GM21528 (cell line): ENCODE results near the gene PIK3CD.
"Not testable (repeated sequence)": the region's sequence is repeated elsewhere in the genome, so short reads cannot be mapped to it uniquely, and the experiment has no call there.

Experiments used
- ATAC-seq: cut with Tn5 transposase; IDR thresholded peaks from one replicate; pipeline ENCODE4 v1.9.1; 2021; ENCODE audit warnings: mild to moderate bottlenecking, moderate library complexity; ENCODE audit not compliant: unreplicated experiment, low FRiP score

Gene PIK3CD

GRCh38 chr1:9730096-9730901 is 78.8 kb downstream of the PIK3CD start:
- no peak for ATAC-seq

DNA sequence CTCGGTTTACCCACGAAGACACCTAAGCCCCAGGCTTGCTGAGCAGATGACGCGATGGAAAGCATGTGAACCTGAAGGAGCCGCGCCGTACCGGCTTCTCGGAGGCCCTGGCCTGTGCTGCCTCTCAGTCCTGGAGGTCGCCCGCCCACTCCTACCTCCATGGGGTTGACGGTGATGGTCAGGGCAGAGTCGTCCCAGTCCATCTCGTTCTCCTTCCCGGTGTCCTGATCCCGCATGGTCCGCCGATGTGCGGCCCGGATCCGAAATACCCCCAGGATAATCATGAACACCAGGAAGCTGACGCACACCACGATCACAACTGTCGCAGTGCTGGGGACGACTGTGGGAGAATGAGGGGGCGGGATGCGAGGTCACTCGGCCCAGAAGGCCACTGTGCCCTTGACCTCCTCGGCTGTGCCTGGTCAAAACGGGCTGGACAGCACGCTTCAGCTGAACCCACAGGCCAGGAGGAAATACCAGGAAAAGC is 79.6 kb downstream of the PIK3CD start:
- no peak for ATAC-seq

DNA sequence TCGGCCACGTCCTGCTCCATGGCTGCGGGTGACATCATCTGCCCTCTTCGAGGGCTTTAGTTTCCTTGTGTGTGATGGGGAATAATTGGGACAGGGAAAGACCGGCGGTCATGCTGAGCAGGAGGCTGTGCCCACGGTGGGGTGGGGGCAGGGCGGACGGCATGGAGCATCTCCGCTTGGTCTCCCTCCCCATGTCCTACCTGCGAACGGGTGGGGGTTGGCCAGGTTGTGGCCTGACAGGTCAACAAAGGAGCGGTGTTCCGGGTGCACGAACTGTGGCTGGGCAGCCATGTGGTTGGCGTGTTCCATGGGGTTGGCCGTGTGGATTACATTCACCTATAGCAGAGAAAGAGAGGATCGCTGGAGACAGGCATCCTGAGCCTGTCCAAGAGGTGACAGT is 80.0 kb downstream of the PIK3CD start:
- no peak for ATAC-seq

DNA sequence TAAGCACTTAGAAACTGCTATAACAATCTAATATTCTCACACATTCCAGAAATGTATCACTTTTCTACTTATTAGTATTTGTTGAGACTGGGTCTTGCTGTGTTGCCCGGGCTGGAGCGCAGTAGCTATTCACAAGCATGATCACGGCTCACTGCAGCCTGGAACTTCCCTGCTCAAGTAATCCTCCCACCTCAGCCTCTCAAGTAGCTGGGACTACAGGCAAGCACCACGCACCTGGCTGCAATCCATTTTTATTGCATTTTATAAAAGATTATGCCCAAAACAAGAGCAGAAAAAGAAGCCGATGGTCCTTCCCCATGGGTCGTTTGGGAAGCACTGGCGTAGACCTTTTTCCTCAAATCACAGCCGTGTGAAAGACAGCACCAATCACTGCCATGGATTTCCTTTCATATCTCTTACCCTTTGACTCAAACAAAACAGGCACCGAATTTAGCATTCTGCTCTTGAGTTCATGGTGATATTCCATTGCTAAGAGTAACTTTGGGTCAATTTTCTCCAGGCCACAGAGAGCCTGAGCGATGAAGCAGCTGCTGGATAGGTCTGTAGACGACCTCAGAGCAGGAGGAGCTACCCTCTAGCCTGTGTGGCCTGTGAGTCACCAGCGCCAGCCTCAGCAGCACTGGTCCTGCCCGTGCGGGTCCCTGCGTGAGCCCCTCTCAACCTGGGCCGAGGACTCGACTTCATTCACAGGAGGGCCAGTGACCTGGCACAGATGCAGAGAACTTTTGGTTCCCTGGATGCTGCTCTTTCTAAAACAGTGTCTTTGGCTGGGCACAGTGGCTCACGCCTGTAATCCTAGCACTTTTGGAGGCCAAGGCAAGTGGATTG is 80.8 kb downstream of the PIK3CD start:
- ATAC-seq, result no peak

GRCh38 chr1:9733160-9733789 is 81.7 kb downstream of the PIK3CD start:
- no peak for ATAC-seq

- ATAC-seq, result no peak
Measured at GRCh38 chr1:9735800-9736199, 84.3 kb downstream of the PIK3CD start.

DNA sequence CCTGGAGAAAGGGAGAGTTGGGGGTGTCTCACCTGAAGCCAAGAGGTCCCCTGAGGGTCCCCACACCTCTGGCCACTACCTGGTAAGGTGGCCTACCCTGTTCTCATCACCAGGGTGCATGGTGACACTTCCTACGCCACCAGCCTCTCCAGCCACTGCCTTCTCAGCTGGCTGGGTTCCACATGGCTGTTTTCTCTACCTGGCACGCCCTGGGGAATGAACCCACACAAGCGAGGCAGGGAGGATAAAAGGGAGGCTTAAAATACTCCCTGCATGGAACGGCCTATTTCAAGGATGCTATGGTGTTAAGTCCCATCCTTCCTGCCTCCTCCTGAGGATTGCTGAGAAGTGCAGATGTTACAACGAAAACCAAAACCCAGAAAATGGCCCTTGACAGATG is 84.7 kb downstream of the PIK3CD start:
- no peak for ATAC-seq

GRCh38 chr1:9737057-9737456 is 85.5 kb downstream of the PIK3CD start:
- ATAC-seq, result no peak

- ATAC-seq, result no peak
Measured at GRCh38 chr1:9737671-9738070, 86.1 kb downstream of the PIK3CD start.

GRCh38 chr1:9744106-9744799 is 92.7 kb downstream of the PIK3CD start:
- ATAC-seq, result no peak

DNA sequence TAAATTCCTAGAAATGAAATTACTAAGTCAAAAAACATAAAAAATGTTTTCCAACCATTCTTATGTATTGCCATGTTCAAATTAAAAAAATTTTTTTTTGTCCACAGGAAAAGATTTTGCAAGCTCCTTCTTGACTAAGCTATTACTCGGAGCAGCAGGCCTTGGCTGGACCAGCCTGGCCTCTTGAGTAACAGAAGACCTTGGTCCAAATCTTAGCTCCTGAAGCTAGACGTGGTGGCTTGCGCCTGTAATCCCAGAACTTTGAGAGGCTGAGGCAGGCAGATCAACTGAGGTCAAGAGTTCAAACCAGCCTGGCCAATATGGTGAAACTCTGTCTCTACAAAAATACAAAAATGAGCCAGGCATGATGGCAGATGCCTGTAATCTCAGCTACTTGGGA is 94.7 kb downstream of the PIK3CD start:
- no peak for ATAC-seq

DNA sequence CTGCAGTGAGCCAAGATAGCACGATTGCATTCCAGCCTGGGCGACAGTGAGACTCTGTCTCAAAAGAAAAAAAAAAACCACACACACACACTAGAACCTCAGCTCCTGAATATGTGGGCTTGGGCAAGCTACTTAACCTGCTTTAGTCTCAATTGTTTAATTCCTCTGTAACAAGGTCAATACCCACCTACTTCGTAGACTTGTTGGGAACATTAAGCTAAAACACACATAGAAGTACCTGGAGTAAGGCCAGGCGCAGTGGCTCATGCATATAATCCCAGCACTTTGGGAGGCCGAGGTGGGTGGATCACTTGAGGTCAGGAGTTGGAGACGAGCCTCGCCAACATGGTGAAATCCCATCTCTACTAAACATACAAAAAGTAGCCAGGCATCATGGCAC is 95.1 kb downstream of the PIK3CD start:
- ATAC-seq, result no peak

GRCh38 chr1:9748391-9748790 is 96.9 kb downstream of the PIK3CD start:
- not testable (repeated sequence) for ATAC-seq

DNA sequence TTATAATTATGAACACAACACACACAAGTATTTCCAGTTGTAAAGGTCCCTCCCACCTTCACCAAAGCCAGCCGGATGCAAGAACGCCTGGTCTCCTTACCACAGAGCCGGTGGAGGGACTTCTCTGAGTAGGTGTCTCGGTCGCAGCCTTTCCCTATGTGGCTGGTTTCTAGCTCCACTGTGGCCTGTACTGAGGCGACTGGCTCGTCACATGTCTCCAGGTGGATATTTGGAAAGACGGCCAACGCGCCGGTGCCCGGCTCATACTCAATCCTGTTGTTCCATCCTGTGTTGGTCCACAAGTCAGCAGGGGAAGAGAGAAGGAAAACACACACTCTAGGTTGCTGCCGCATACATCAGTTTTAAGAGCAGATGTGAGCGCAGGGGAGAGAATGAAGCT is 97.8 kb downstream of the PIK3CD start:
- no peak for ATAC-seq

- no peak for ATAC-seq
Measured at GRCh38 chr1:9751971-9752370, 100.4 kb downstream of the PIK3CD start.

DNA sequence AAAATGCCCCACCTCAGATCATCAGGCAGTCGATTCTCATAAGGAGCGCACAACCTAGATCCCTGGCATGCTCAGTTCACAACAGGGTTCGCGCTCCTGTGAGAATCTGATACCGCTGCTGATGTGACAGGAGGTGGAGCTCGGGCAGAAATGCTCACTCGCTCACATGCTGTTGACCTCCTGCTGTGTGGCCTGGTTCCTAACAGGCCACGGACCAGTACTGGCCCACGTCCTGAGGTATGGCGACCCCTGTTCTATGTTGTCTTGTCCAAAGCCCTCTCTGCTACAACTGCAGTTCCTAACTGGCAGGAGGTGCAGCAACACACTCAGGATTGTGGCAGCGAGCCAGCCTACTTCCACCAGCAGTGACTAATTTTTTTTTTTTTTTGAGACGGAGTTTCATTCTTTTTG is 101.6 kb downstream of the PIK3CD start:
- no peak for ATAC-seq

DNA sequence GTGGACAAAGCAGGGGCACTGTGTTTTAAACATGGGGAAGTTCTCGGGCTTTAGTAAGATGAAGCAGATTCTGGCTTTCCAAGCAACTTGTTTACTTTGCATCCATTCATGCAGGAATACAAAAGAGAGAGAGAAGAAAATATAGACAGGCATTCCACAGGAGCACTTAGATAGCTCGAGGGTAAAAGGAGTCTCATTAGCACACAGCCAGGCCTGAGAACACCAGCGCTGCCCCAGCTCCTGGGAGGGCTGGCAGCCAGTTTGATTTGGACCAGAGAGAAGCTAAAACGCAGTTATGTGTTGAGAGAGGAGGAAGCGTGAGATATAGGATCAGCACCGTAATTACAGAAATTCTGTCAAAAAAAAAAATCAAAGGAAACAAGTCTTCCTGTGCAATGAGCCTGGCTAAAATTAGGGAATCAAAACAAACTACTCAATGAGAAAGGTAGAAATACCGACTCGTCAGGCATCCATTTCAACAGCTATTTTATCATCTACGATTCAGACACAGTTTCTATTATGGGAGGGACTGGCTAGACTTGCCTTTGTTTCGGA is 104.0 kb downstream of the PIK3CD start:
- no peak for ATAC-seq

GRCh38 chr1:9758559-9759121 is 107.1 kb downstream of the PIK3CD start:
- no peak for ATAC-seq

GRCh38 chr1:9759939-9760338 is 108.4 kb downstream of the PIK3CD start:
- no peak for ATAC-seq

- ATAC-seq, result no peak
Measured at GRCh38 chr1:9760824-9761223, 109.3 kb downstream of the PIK3CD start.
